CD4-positive, alpha-beta memory T cell (primary cell): ENCODE measurements around the gene NOSIP. TPM values are rescaled to one million over a fixed set of nuclear protein-coding genes. Genes with fewer than 3 reads are reported as not detected.
"Not testable (repeated sequence)": the region's sequence is repeated elsewhere in the genome, so short reads cannot be mapped to it uniquely, and the experiment has no call there.

Source experiments
- CTCF ChIA-PET: fragments of 350-600 bp; sonication (Branson Sonifier 250); formaldehyde crosslinking; loops from one replicate; lab custom pipeline; 2021; ENCODE audit warnings: inconsistent platforms; ENCODE audit not compliant: partially characterized antibody; lab: Charles Lee
- POLR2A ChIA-PET: fragments of 350-600 bp; sonication (Branson Sonifier 250); formaldehyde crosslinking; loops from one replicate; lab custom pipeline; 2021; ENCODE audit not compliant: partially characterized antibody; lab: Charles Lee
- DNase-seq, 5 donors: peaks; one replicate each; pipeline versions ENCODE4 v3.0.0 to v3.0.0-alpha.2; 2020 to 2022; ENCODE audit warnings: mixed read lengths in 1 of 5
- H3K27ac ChIP-seq: one replicate; pipeline ENCODE4 v1.7.0; 2013; ENCODE audit warnings: low read depth, low read length
- H3K27me3 ChIP-seq: 2 replicates; pipeline ENCODE4 v1.7.0; 2013; ENCODE audit warnings: mild to moderate bottlenecking, low read length, moderate library complexity; ENCODE audit not compliant: insufficient read depth
- H3K36me3 ChIP-seq: 2 replicates; pipeline ENCODE4 v1.7.0; 2013; ENCODE audit warnings: mild to moderate bottlenecking, low read length, moderate library complexity; ENCODE audit not compliant: insufficient read depth
- H3K4me1 ChIP-seq: 2 replicates; pipeline ENCODE4 v1.7.0; 2013; ENCODE audit warnings: mild to moderate bottlenecking, low read length, moderate library complexity; ENCODE audit not compliant: insufficient read depth
- H3K4me3 ChIP-seq, 2 donors: one replicate each; pipeline ENCODE4 v1.7.0; 2013; ENCODE audit warnings: low read length in 2 of 2, mild to moderate bottlenecking in 1 of 2
- H3K9me3 ChIP-seq, 2 donors: one replicate each; pipeline ENCODE4 v1.7.0; 2013; ENCODE audit warnings: low read length in 2 of 2, control low read depth in 1 of 2; ENCODE audit not compliant: control insufficient read depth in 1 of 2
- H3K27ac Mint-ChIP-seq, 7 donors: one replicate each; pipeline ENCODE4 v1.8.0; 2020 to 2021; ENCODE audit warnings: mixed read lengths in 7 of 7, mild to moderate bottlenecking in 6 of 7, inconsistent platforms in 3 of 7, moderate library complexity in 3 of 7
- H3K27me3 Mint-ChIP-seq, 2 donors: one replicate each; pipeline ENCODE4 v1.8.0; 2020 to 2021; ENCODE audit warnings: mixed read lengths in 2 of 2
- H3K36me3 Mint-ChIP-seq, 2 donors: one replicate each; pipeline ENCODE4 v1.8.0; 2020 to 2021; ENCODE audit warnings: mixed read lengths in 2 of 2, inconsistent platforms in 1 of 2, mild to moderate bottlenecking in 1 of 2
- H3K4me1 Mint-ChIP-seq, 4 donors: one replicate each; pipeline ENCODE4 v1.8.0; 2020 to 2021; ENCODE audit warnings: mixed read lengths in 4 of 4, mild to moderate bottlenecking in 1 of 4
- H3K4me3 Mint-ChIP-seq, 8 donors: one replicate each; pipeline ENCODE4 v1.8.0; 2020 to 2021; ENCODE audit warnings: mixed read lengths in 8 of 8, mild to moderate bottlenecking in 7 of 8, moderate library complexity in 6 of 8, inconsistent platforms in 3 of 8
- H3K9me3 Mint-ChIP-seq, 8 donors: one replicate each; pipeline ENCODE4 v1.8.0; 2020 to 2021; ENCODE audit warnings: mixed read lengths in 8 of 8, mild to moderate bottlenecking in 5 of 8, inconsistent platforms in 3 of 8, moderate library complexity in 1 of 8
- intact Hi-C: fragments of 100-400 bp; cut with micrococcal nuclease; formaldehyde crosslinking; loops from one replicate; pipeline ENCODE4 v1.15.1; 2023
- polyA plus RNA-seq, 2 donors: library from polyadenylated mRNA; unstranded; fragments of 300-500 nt; fragmentation: Illumina TruSeq; gene quantifications; one replicate each; pipeline ENCODE4 v1.2.3, GENCODE V29; 2021
- total RNA-seq, 2 experiments: library from RNA; stranded (reverse); gene quantifications; one replicate each; pipeline ENCODE4 v1.2.3, GENCODE V29; 2021

Gene NOSIP, protein sequence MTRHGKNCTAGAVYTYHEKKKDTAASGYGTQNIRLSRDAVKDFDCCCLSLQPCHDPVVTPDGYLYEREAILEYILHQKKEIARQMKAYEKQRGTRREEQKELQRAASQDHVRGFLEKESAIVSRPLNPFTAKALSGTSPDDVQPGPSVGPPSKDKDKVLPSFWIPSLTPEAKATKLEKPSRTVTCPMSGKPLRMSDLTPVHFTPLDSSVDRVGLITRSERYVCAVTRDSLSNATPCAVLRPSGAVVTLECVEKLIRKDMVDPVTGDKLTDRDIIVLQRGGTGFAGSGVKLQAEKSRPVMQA
- total RNA-seq (100 to 1,000 TPM; 177 to 191 TPM), polyA plus RNA-seq (100 to 1,000 TPM; 650 to 674 TPM)

- H3K9me3 Mint-ChIP-seq, result no peaks in the 10 kb centered on the region
- peak within 1 kb of the TSS; percentile 54 to 99 for H3K4me3 ChIP-seq
- peak within 1 kb of the TSS; percentile 85 to 96 (median 94) for H3K27ac Mint-ChIP-seq
- peaks cover 0 to 17% of the 10 kb centered on the region in 2 donors for H3K36me3 Mint-ChIP-seq
- no peaks in the 10 kb centered on the region for H3K27me3 ChIP-seq
- H3K4me1 ChIP-seq, result peaks cover 31% of the 10 kb centered on the region
- H3K36me3 ChIP-seq, result peaks cover 4% of the 10 kb centered on the region
- DNase-seq, result peak; percentile 94 to 97 (median 95)
- H3K4me1 Mint-ChIP-seq, result peaks cover 21 to 40% (median 28%) of the 10 kb centered on the region in 4 donors
- ChIA-PET POLR2A (interaction anchor here (0.6 to 4.4 kb wide), 24 partner anchors 10 to 621 kb away, joined by 3 to 116 read pairs (median 4); partner anchors contain the start of genes AKT1S1, ALDH16A1, BCL2L12 and FCGRT), CTCF (interaction anchor here (0.5 to 2.8 kb wide), 13 partner anchors 10 to 118 kb away, joined by 3 to 25 read pairs (median 5); partner anchors contain the start of genes PRMT1, RRAS and SCAF1)
- no peaks in the 10 kb centered on the region for H3K27me3 Mint-ChIP-seq
- H3K9me3 ChIP-seq, result no peaks in the 10 kb centered on the region
- H3K27ac ChIP-seq, result peak within 1 kb of the TSS; percentile 80
- peak within 1 kb of the TSS; percentile 90 to 97 (median 94) for H3K4me3 Mint-ChIP-seq
- intact Hi-C loops, result loop anchor here (1.0 kb wide), 3 partner anchors 10 to 97 kb away; partner anchors contain the start of genes PRMT1 and RRAS
Measured at GRCh38 chr19:49580264-49581006, at the start of gene NOSIP. TSS of gene NOSIP (minus strand) at chr19:49580556. CDS start at chr19:49560691, 19,865 bp downstream.

- POLR2A ChIA-PET, result interaction anchor here (0.6 to 2.1 kb wide), 4 partner anchors 8 to 127 kb away, joined by 3 to 12 read pairs (median 3); partner anchors contain the start of gene RRAS
- H3K4me3 Mint-ChIP-seq, result no peak overlapping the region
- no peaks in the 10 kb centered on the region for H3K27me3 Mint-ChIP-seq
- Histone ChIP-seq H3K27ac (no peak overlapping the region), H3K4me1 (no peaks in the 10 kb centered on the region), H3K27me3 (no peaks in the 10 kb centered on the region), H3K9me3 (no peaks in the 10 kb centered on the region), H3K4me3 (no peak overlapping the region), H3K36me3 (peaks cover 6% of the 10 kb centered on the region)
- CTCF ChIA-PET, result interaction anchor here (0.7 kb wide), 1 partner anchor 37 kb away, joined by 3 read pairs; no protein-coding TSS in a partner anchor
- peaks cover 0 to 4% (median 3%) of the 10 kb centered on the region in 4 donors for H3K4me1 Mint-ChIP-seq
- intact Hi-C loops, result no loop called here
- peaks cover 0 to 2% (median 0%) of the 10 kb centered on the region in 8 donors for H3K9me3 Mint-ChIP-seq
- H3K36me3 Mint-ChIP-seq, result peaks cover 12 to 20% of the 10 kb centered on the region in 2 donors
- no peak for DNase-seq
- H3K27ac Mint-ChIP-seq, result peak overlapping the region in 1 of 7 donors; percentile 46
Measured at GRCh38 chr19:49629659-49630058, 49.3 kb upstream of the NOSIP start.

- H3K9me3 ChIP-seq, result no peaks in the 10 kb centered on the region
- ChIA-PET POLR2A (no interaction called here), CTCF (no interaction called here)
- H3K27ac Mint-ChIP-seq, result peak overlapping the region in 1 of 7 donors; percentile 7
- no peak overlapping the region for H3K27ac ChIP-seq
- H3K36me3 ChIP-seq, result peaks cover 23% of the 10 kb centered on the region
- peaks cover 0 to 6% (median 4%) of the 10 kb centered on the region in 4 donors for H3K4me1 Mint-ChIP-seq
- H3K9me3 Mint-ChIP-seq, result peaks cover 0 to 2% (median 0%) of the 10 kb centered on the region in 8 donors
- H3K4me3 Mint-ChIP-seq, result no peak overlapping the region
- no peaks in the 10 kb centered on the region for H3K4me1 ChIP-seq
- peaks cover 26 to 43% of the 10 kb centered on the region in 2 donors for H3K36me3 Mint-ChIP-seq
- intact Hi-C loops, result loop anchor here (2.0 kb wide), 1 partner anchor 13 kb away; no protein-coding TSS in a partner anchor
- no peaks in the 10 kb centered on the region for H3K27me3 ChIP-seq
- DNase-seq, result no peak
- H3K27me3 Mint-ChIP-seq, result no peaks in the 10 kb centered on the region
- H3K4me3 ChIP-seq, result no peak overlapping the region
Measured at GRCh38 chr19:49626226-49626625, 45.9 kb upstream of the NOSIP start.

DNA sequence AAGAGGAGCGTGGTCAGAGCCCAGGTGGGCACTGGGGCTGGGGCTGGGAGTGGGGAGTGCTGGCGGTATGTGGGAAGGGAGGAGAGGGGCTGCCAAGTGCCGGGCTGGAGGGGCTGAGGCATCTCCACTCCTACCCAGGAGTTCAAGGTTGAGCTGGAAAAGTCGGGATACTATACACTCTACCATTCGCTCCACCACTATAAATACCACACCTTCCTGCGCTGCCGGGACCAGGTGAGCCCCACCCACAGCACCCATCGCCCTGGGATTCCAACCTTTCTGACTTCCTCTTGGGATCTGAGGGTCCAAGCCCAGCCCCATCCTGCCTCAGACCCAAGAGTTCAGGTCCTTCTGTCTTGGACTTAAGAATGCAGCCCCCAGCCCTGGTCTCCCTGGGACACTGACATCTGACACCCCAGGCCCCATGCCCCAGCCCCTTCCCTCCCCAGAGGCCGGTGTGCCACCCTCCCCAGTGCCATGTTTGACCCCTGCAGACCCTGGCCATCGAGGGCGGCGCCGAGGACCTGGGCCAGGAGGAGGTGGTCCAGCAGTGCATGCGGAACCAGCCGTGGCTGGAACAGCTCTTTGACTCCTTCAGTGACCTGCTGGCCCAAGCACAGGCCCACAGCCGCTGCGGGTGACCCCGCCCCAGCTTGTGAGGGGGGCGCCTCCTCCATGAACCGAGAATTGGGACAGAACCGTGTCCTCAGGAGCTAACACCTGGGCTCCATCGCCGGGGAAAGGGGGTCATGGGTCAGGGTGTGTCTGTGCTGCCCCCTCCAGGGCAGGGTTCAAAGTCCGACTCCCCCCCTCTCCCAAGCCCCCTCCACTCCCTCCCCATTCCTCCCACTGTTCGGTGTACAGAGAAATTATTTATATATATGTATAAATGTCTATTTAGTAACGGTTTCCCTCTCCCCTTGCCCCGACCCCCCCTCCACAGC lies 44.9 kb upstream of the NOSIP start:
- ChIA-PET POLR2A (no interaction called here), CTCF (no interaction called here)
- DNase-seq, result no peak
- H3K27me3 ChIP-seq, result no peaks in the 10 kb centered on the region
- peaks cover 0 to 4% (median under 1%) of the 10 kb centered on the region in 4 donors for H3K4me1 Mint-ChIP-seq
- no peak overlapping the region for H3K4me3 ChIP-seq
- no peaks in the 10 kb centered on the region for H3K27me3 Mint-ChIP-seq
- no peak overlapping the region for H3K4me3 Mint-ChIP-seq
- H3K36me3 Mint-ChIP-seq, result peaks cover 26 to 44% of the 10 kb centered on the region in 2 donors
- no peaks in the 10 kb centered on the region for H3K4me1 ChIP-seq
- no peaks in the 10 kb centered on the region for H3K9me3 ChIP-seq
- peak overlapping the region in 1 of 7 donors; percentile 50 for H3K27ac Mint-ChIP-seq
- intact Hi-C loops, result no loop called here
- peaks cover 0 to 2% (median 0%) of the 10 kb centered on the region in 8 donors for H3K9me3 Mint-ChIP-seq
- H3K27ac ChIP-seq, result no peak overlapping the region
- peaks cover 24% of the 10 kb centered on the region for H3K36me3 ChIP-seq

- H3K4me3 ChIP-seq, H3K9me3 Mint-ChIP-seq, H3K4me3 Mint-ChIP-seq, H3K27ac Mint-ChIP-seq, H3K4me1 ChIP-seq, intact Hi-C loops, H3K9me3 ChIP-seq, DNase-seq, H3K27me3 ChIP-seq, H3K27ac ChIP-seq, H3K27me3 Mint-ChIP-seq: not testable (repeated sequence)
- CTCF ChIA-PET, result interaction anchor here (1.1 kb wide), 1 partner anchor 55 kb away, joined by 7 read pairs; no protein-coding TSS in a partner anchor
- H3K36me3 Mint-ChIP-seq, result peaks cover 49 to 68% of the 10 kb centered on the region in 2 donors
- peaks cover 62% of the 10 kb centered on the region for H3K36me3 ChIP-seq
- POLR2A ChIA-PET, result interaction anchor here (1.9 kb wide), 1 partner anchor 24 kb away, joined by 5 read pairs; no protein-coding TSS in a partner anchor
- peaks cover 2 to 12% (median 9%) of the 10 kb centered on the region in 4 donors for H3K4me1 Mint-ChIP-seq
Measured at GRCh38 chr19:49617860-49618259, 37.5 kb upstream of the NOSIP start.

DNA sequence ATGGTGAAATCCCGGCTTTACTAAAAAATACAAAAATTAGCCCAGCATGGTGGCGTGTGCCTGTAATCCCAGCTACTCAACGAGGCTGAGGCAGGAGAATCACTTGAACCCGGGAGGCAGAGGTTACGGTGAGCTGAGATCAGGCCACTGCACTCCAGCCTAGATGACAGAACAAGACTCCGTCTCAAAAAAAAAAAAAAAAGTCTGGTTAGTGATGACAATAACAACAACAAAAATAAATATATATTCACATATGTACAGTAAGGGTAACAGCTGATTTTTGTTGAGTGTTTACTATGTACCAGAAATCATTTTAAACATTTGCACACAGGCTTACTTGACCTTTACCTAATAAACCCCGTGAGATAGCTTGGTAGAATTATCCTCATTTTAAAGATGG lies 36.6 kb upstream of the NOSIP start:
- no peak overlapping the region for H3K4me3 Mint-ChIP-seq
- H3K27ac ChIP-seq, result no peak overlapping the region
- intact Hi-C loops, result no loop called here
- no peaks in the 10 kb centered on the region for H3K27me3 ChIP-seq
- peaks cover 3 to 17% (median 11%) of the 10 kb centered on the region in 4 donors for H3K4me1 Mint-ChIP-seq
- H3K36me3 Mint-ChIP-seq, result peaks cover 44 to 67% of the 10 kb centered on the region in 2 donors
- peaks cover 5% of the 10 kb centered on the region for H3K4me1 ChIP-seq
- no peaks in the 10 kb centered on the region for H3K27me3 Mint-ChIP-seq
- H3K9me3 Mint-ChIP-seq, result no peaks in the 10 kb centered on the region
- no peak overlapping the region for H3K4me3 ChIP-seq
- H3K27ac Mint-ChIP-seq, result no peak overlapping the region
- no peaks in the 10 kb centered on the region for H3K9me3 ChIP-seq
- ChIA-PET POLR2A (interaction anchor here (1.9 kb wide), 1 partner anchor 23 kb away, joined by 5 read pairs; no protein-coding TSS in a partner anchor), CTCF (no interaction called here)
- DNase-seq, result no peak
- peaks cover 65% of the 10 kb centered on the region for H3K36me3 ChIP-seq
